22Rv1 (cell line): Measurements from ENCODE around the gene SDK2.

Experiments used
- CTCF ChIP-seq: fragments of 450-650 bp; IDR thresholded peaks from 2 replicates; pipeline ENCODE4 v1.5.1; 2017; ENCODE audit warnings: mild to moderate bottlenecking
- ZFX ChIP-seq: fragments of 450-650 bp; IDR thresholded peaks from 2 replicates; pipeline ENCODE4 v1.6.1; 2017; ENCODE audit warnings: antibody characterized with exemption, borderline replicate concordance

- TF ChIP-seq CTCF (no peak), ZFX (no peak)
Measured at GRCh38 chr17:73291260-73291801, 352.9 kb downstream of the SDK2 start.
